ENCODE results near the gene MSANTD2.

GRCh38 chr11:124776865-124777645 is 23.2 kb downstream of the MSANTD2 start:
- TF ChIP-seq CTCF (IDR thresholded peaks at IDR 0.05 in 2 of 3, conservative IDR thresholded peaks at IDR 0.05 in 1 of 3; ENCODE audit: borderline replicate concordance in 1 of 3, insufficient read depth in 1 of 3, low read depth in 2 of 3, low read length in 2 of 3): no peak
- TF ChIP-seq POLR2AphosphoS5 (IDR thresholded peaks at IDR 0.05; ENCODE audit: low read depth, low read length): no peak
- no peak for TF ChIP-seq ZFX (IDR thresholded peaks at IDR 0.05)
- TF ChIP-seq EZH2 (IDR thresholded peaks at IDR 0.05): no peak
- no peak for TF ChIP-seq POLR2A (IDR thresholded peaks at IDR 0.05; ENCODE audit: borderline replicate concordance, extremely low read depth, insufficient read depth, insufficient read length)
- no peak for TF ChIP-seq ZNF274 (IDR thresholded peaks at IDR 0.05; ENCODE audit: low read depth, low read length)
- no peak for TF ChIP-seq ELF1 (IDR thresholded peaks at IDR 0.05; ENCODE audit: borderline replicate concordance, low read depth)
- no peak for TF ChIP-seq RAD21 (IDR thresholded peaks at IDR 0.05; ENCODE audit: low read depth)
- TF ChIP-seq SP1 (IDR thresholded peaks at IDR 0.05; ENCODE audit: low read depth): no peak
- no peak for TF ChIP-seq YY1 (IDR thresholded peaks at IDR 0.05; ENCODE audit: extremely low read depth, insufficient replicate concordance, low read depth, low read length)
- TF ChIP-seq JUND (IDR thresholded peaks at IDR 0.05): no peak
- TF ChIP-seq REST (IDR thresholded peaks at IDR 0.05; ENCODE audit: low read depth): no peak
- TF ChIP-seq SRF (IDR thresholded peaks at IDR 0.05; ENCODE audit: low read depth): no peak
- TF ChIP-seq CEBPB (IDR thresholded peaks at IDR 0.05; ENCODE audit: low read depth): no peak

Data from HCT116 (cell line).